ENCODE results near the gene TRIM29.
"Not testable (repeated sequence)": the region's sequence is repeated elsewhere in the genome, so short reads cannot be mapped to it uniquely, and the experiment has no call there.

Gene TRIM29, protein sequence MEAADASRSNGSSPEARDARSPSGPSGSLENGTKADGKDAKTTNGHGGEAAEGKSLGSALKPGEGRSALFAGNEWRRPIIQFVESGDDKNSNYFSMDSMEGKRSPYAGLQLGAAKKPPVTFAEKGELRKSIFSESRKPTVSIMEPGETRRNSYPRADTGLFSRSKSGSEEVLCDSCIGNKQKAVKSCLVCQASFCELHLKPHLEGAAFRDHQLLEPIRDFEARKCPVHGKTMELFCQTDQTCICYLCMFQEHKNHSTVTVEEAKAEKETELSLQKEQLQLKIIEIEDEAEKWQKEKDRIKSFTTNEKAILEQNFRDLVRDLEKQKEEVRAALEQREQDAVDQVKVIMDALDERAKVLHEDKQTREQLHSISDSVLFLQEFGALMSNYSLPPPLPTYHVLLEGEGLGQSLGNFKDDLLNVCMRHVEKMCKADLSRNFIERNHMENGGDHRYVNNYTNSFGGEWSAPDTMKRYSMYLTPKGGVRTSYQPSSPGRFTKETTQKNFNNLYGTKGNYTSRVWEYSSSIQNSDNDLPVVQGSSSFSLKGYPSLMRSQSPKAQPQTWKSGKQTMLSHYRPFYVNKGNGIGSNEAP

DNA sequence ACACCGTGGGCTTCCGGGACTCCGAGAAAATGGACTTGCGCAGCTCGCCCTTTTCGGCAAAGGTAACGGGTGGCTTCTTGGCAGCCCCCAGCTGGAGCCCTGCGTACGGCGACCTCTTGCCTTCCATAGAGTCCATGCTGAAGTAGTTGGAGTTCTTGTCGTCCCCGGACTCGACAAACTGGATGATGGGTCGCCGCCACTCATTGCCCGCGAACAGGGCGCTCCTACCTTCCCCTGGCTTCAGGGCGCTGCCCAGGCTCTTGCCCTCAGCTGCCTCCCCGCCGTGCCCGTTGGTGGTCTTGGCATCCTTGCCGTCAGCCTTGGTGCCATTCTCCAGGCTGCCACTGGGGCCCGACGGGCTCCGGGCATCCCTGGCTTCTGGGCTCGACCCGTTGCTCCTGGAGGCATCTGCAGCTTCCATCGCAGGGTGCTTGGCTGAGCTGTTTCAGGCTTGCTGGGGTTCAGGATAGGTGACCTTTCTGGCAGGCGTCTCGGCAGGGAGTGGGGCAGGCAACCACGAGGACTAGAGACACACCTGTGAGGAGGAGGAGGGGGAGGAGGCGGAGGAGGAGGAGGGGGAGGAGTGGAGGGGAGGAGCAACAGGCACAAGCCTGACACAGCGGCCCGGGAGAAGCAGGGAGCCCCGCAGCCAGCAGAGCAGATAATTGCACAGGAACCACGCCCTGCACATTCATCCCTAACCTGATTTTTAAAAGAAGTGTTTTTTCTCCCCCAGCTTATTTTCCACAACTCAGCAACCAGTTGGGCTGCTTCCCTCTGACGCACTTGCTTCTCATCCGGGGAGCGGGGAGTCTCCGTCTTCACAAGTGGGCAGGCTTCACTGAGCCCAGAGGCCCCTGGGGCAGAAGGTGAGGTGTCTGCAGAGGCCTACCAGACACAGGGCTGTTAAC lies at the start of gene TRIM29:
TRIM29 (minus strand) TSS at position 503 of the 911 bp plus-strand sequence; CDS start at position 421, 82 bp downstream.
- no peak for DNase-seq (ENCODE audit: low spot score)

DNA sequence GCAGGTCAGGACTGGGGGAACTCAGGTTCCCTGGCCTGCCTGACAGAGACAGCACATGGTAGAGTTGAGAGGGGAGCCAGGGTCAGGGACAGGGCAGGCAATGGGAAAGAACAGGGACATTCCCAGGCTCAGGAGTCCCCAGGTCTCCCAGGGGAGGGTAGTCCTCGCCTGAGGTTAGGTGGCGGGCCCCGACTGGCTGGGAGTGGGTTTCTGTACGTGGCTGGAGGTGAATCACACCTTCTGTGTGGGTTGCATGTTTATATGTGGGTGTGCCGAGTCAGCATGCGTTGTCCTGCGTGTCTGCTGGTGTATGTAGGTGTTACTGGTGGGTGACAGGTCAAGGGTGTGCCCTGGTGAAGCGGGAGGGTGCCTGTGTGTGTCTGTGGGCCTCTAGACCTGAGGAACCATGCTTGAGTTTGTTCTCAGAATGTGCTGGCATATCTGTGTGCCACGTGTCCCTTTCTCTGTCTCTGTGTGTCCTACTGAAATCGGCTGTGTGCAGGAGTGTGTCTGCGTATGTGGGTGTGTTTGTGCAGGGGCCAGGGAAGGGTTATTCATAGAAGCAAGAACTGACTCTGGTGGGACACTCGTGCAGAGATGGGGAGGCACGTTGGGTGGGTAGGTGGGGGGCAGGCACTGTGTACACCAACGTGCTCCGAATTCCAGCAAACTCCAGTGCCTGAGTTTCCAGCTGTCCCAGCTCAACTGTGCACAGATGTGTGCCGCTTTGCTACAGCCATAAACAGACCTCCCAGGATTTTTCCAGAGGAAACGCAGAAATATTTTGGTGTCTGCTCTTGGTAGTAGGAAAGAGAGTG lies 49.1 kb upstream of the TRIM29 start:
- no peak for DNase-seq (ENCODE audit: low spot score)

- no peak for DNase-seq (ENCODE audit: low spot score)
These were observed 48.5 kb upstream of the TRIM29 start for GRCh38 chr11:120186456-120186773.

DNA sequence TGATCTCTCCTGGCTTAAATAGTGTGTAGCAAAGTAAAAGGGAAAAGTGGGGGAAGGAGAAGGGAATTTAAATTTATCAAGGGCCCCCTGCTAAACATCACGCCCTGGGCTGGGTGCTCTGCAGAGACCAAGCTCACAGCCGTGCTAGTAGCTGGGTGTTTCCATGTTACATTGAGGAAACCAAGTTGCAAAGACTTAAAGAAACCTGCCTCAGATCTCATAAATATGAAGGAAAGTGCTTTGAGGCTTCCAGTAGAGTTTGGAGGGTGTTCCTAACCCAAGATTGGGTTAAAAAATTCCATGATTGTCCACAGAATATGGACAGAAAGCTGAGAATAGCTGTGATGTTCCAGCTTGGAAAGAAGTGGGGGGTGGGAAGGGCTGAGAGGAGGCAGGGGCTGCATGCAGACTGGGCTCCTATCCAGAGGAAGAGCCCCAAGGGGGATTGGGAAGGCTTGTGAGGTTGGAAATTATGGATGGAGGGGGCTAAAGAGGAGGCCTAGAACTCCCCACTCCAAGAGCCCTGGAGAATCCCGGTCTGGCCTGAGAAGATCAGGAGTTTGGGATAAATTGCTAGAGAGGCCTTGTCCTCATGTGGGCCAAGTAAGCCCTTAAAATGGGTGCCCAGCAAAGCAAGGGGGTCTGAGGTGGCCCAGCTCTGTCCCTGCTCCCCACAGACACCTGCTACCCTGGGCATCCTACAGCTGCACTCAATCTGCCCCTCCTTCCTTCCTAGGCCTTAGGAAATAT lies 48.0 kb upstream of the TRIM29 start:
- DNase-seq (ENCODE audit: low spot score): no peak

DNA sequence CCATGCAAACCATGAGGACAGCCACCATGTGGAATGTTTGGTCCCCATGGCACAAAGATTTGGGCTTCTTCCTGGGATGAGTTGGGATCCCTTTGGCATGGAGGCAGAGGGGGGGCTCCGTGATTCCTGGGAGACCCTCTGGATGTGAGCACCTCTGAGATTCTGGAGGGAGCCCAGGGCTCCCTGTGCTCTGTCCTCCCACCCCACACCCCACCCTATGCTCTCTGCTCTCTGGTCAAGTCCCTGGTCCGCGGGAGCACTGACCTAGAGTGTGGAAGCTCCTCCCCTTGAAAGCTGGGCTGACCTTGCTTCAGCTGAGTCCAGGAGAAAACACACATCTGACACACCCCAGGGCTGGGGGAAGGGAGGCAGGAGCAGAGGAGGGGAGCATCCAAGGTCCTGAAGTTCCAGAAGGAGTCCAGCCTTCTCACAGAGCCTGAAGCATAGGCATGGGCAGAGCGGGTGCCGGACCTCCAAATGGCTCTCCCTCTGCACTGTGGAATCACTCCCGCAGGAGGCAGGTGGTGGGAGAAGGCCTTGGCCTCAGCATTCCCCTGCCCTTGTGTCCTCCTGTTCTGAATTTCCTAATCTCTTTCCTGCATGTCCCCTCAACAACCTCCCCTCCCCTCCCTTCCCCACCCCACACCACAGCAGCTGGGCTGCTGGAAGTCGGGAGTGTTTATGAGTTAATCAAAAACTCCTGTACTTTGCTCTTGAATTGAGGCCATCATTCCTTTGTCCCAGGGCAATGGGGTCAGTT lies 47.2 kb upstream of the TRIM29 start:
- DNase-seq (ENCODE audit: low spot score): no peak

DNA sequence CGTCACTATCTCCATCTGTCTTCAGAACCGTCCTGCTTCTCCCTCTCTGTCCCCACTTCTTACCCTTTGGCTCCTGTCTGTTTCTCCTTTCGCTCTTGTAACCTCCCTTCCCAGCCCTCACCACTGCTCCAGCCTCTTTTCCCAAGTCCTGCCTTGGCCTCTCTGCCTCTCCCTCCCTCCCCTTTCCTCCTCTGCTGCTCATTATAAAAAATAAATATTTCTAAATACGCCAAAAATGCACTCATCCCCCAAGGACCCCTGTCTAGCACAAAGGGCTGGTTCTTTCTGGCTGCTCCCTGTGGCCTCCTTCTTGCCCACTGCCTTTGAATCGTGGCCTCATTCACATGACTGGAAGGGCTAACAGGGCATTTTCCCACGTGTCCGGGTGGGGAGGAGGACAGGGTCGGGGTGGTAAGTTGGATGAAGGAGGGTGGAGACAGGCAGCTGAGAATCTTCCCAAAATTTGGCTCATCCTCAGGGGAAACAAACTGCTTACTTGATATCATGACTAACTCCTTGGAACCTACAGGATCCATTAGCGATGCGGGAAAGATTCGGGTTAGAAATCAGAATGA lies 46.5 kb upstream of the TRIM29 start:
- DNase-seq (ENCODE audit: low spot score): no peak

DNA sequence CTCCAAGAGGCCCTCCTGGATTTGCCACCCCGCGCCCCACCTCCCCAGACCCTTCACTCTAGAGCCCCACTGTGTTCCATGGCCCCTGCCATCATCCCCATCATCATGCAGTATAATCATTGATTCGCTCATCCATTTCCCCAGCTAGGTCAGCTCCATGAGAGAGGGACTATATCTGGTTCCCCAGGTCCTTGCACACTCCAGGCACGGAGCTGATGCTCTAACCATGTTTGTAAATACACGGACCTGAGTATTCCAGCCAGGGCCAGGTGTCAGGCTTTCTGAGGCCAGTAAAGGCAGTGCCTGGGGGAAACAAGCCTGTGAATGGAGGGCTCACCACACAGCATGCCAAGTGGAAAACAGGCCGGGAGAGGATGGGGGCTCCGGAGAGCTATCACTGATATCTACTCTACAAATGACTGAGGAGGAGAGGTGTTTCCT lies 45.8 kb upstream of the TRIM29 start:
- DNase-seq (ENCODE audit: low spot score): no peak

DNA sequence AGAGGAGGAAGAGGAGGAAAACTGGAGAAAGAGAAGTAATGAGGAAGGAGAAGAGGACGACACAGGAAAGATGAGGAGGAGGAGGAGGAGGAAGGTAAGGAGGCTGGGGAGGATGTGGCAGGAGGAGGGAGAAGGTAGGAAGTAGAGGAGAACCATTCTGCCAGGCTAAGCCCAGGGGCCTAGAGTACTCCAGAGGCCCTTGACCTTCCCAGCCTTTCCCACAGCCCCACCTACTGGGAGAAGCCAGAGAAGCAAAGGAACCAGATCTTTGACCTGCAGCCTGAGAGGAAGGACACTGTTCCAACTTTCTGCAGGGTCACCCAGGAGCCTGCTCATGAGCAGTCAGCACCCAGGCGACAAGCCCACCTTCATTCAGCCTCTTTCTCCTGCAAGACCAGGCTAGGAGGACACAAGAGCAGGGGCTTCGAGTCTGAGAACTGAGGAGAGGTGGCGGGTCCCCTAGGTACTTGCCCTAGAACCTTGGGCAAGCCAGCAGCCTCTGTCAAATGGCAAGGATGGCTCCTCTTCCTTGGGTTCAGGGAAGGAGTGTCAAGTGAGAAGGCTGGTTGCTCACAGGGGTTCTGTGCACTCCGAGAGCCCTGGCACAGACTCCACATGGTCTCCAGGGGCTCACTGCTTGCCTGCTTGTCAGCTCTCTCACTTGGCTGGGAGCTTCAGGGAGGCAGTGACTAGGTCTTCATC lies 45.0 kb upstream of the TRIM29 start:
- no peak for DNase-seq (ENCODE audit: low spot score)

GRCh38 chr11:120182372-120182771 lies 44.5 kb upstream of the TRIM29 start:
- DNase-seq (ENCODE audit: low spot score): no peak

- no peak for DNase-seq (ENCODE audit: low spot score)
These were observed 43.6 kb upstream of the TRIM29 start for GRCh38 chr11:120181376-120181975.

DNA sequence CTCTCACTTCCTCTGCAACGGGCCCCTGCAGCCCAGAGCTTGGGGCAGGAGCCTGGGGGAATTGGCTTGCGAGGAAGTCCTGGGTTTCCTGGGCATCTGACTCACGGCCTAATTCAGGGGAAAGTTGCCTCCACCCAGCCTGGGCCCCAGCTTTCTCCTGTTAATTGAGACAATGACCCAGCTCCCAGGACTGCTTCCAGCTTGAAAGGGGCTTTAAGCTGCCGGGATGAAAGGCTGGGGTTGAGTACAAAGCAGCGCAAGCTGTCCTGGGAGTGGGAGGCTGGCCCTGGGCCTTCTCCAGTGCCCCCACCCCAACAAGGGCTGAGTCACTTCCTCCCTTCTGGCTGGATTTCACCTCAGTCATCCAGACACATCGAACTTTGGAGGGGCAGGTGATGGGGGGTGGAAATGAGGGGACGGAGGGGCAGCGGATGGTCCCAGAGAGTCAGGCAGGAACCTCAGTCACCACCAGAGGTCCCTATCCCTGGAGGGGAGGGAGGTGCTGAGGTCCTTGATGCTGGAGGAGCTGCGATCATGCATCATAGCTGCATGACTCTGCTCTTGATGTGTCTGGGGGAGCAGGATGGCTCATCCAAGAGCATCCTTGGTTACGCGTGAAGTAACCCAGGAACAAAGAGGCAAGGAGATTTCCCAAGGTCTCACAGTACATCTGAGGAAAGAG lies 42.8 kb upstream of the TRIM29 start:
- no peak for DNase-seq (ENCODE audit: low spot score)

DNA sequence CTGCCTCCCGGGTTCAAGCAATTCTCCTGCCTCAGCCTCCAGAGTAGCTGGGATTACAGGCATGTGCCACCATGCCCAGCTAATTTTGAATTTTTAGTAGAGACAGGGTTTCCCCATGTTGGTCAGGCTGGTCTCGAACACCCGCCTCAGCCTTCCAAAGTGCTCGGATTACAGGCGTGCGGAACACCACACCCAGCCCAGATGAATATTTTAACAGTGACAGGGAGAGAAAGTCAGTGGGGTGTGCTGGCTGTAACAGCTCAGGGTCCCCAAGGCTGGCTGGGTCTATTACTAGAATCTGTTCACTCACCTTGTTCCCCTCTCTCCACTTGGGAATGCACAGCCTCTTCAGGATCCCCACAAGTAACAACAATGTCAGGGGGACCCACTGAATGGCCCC lies 42.1 kb upstream of the TRIM29 start:
- not testable (repeated sequence) for DNase-seq (ENCODE audit: low spot score)

DNA sequence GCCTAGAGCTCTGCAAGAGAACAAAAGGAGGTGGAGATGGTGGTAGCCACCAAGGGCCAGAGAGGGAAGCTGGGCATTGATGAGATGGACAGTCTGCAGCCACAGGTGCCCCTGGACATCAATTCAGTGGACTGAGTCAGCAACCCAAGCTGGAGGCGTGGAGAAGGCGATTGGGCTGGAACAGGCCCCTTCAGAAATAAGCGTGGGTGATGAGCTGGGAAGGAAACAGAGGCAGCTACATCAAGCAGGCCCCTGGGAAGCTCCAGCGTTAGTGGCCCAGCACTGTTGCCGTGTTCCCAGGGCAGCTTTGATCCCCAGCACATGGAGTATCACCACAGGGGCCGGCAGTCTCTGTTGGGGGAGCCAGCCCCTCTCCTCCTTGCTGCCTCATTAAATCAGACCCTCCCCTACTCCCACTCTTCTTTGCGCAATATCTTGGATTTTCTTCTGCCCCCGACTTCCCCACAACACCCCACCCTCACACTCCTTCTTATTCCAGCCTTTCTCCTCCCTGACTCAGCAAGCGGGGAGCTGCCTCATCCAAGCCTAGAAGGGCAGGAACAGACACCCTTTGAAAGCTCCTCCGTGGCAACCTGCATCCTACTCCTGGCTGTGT lies 41.3 kb upstream of the TRIM29 start:
- DNase-seq (ENCODE audit: low spot score): no peak

GRCh38 chr11:120178561-120179056 lies 40.7 kb upstream of the TRIM29 start:
- no peak for DNase-seq (ENCODE audit: low spot score)

DNA sequence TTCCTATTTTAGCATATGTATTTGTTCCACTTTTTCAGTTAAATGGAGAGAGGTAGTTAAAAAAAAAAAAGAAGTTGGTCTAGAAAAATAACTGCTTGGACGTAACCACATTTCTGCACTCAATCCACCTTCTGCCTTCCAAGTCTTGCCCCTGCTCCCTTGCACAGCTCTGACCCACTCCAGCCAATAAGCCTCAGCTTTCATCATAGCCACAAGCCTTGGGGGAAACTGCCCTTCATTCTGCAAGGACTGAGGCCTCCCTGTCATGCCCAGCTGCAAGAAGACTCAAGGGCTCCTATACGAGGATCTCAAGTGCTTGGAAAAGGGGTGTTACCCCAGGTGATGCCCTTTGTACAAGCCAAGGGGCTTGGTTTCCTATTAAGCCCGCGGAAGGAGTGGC lies 37.0 kb upstream of the TRIM29 start:
- no peak for DNase-seq (ENCODE audit: low spot score)

DNA sequence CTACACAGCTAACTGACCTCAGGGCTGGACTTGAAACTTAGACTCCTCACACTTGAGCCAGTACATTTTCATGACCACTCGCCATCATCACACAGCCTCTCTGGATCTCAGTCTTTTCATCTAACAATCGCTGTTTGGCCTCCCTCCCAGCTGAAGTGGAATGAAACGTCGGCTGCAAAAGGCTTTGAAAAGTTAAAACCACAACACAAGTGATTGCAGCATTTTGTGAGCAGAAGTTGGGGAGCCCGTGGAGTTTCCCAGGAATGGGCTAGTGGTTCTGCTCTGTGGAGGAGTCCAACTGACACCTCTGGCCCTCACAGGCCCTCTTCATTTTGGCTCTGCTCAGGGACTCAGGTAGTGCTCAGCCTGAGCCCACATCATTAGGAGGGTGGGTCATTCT lies 35.9 kb upstream of the TRIM29 start:
- DNase-seq (ENCODE audit: low spot score): no peak

GRCh38 chr11:120173019-120173705 lies 35.2 kb upstream of the TRIM29 start:
- no peak for DNase-seq (ENCODE audit: low spot score)
